Activated naive CD4-positive, alpha-beta T cell treated with anti-CD3 and anti-CD28 coated beads, Interleukin-2, amount 50 U/mL, for 24 hours (primary cell): Measurements from ENCODE around the gene GRAP.

Experiments used
- H3K27ac Mint-ChIP-seq: one replicate; pipeline ENCODE4 v1.8.0; 2021; ENCODE audit warnings: mild to moderate bottlenecking, mixed read lengths
- H3K27me3 Mint-ChIP-seq: one replicate; pipeline ENCODE4 v1.8.0; 2021; ENCODE audit warnings: mixed read lengths
- H3K36me3 Mint-ChIP-seq: one replicate; pipeline ENCODE4 v1.8.0; 2021; ENCODE audit warnings: mixed read lengths
- H3K4me1 Mint-ChIP-seq: one replicate; pipeline ENCODE4 v1.8.0; 2021; ENCODE audit warnings: mixed read lengths
- H3K4me3 Mint-ChIP-seq: one replicate; pipeline ENCODE4 v1.8.0; 2021; ENCODE audit warnings: mild to moderate bottlenecking, mixed read lengths
- H3K9me3 Mint-ChIP-seq: one replicate; pipeline ENCODE4 v1.8.0; 2021; ENCODE audit warnings: mixed read lengths

Gene GRAP

GRCh38 chr17:18987862-18988545, 58.8 kb downstream of the GRAP start:
- H3K4me3 Mint-ChIP-seq: no peak overlapping the region
- peaks cover 4% of the 10 kb centered on the region for H3K36me3 Mint-ChIP-seq
- H3K4me1 Mint-ChIP-seq: peaks cover 6% of the 10 kb centered on the region
- H3K27me3 Mint-ChIP-seq: no peaks in the 10 kb centered on the region
- H3K9me3 Mint-ChIP-seq: no peaks in the 10 kb centered on the region
- H3K27ac Mint-ChIP-seq: no peak overlapping the region

- peaks cover 4% of the 10 kb centered on the region for H3K36me3 Mint-ChIP-seq
- no peaks in the 10 kb centered on the region for H3K4me1 Mint-ChIP-seq
- no peaks in the 10 kb centered on the region for H3K9me3 Mint-ChIP-seq
- H3K27ac Mint-ChIP-seq: no peak overlapping the region
- H3K27me3 Mint-ChIP-seq: no peaks in the 10 kb centered on the region
- no peak overlapping the region for H3K4me3 Mint-ChIP-seq
Measured at GRCh38 chr17:18987230-18987610, 59.5 kb downstream of the GRAP start.

DNA sequence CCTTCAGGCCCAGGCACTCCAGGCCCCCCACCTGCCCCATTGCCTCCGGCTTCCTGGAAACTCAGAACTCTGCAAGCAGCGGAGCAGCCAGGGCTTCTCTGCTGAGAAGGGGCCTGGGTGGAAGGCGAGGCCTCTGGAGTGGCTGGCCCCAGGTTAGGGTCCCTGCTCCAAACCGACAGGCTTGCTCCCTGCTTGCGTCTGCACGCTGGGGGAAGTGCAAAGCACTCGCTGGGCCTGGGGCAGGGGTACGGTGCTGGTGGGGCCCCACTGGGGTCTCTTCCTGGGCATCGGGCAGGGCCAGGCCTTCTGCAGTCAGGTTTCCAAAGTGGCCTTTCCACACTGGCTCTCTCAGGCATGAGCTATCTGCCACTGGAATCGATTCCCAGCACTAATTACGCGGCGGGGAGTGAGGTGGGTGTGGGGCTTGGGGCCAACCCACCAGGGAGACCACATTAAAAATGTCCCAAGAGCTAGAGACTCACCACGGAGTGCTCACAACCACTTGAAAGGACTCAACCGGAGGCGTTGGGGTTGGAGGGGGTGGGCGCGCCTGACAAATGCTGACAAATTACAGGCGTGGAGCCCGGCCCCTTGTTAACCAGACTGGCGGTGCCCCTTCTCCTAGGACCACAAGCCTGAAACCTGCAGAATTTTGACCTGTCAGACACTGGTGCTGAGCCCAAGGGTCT, 60.1 kb downstream of the GRAP start:
- H3K4me3 Mint-ChIP-seq: no peak overlapping the region
- peaks cover 4% of the 10 kb centered on the region for H3K36me3 Mint-ChIP-seq
- H3K9me3 Mint-ChIP-seq: no peaks in the 10 kb centered on the region
- H3K4me1 Mint-ChIP-seq: no peaks in the 10 kb centered on the region
- H3K27ac Mint-ChIP-seq: no peak overlapping the region
- H3K27me3 Mint-ChIP-seq: no peaks in the 10 kb centered on the region

DNA sequence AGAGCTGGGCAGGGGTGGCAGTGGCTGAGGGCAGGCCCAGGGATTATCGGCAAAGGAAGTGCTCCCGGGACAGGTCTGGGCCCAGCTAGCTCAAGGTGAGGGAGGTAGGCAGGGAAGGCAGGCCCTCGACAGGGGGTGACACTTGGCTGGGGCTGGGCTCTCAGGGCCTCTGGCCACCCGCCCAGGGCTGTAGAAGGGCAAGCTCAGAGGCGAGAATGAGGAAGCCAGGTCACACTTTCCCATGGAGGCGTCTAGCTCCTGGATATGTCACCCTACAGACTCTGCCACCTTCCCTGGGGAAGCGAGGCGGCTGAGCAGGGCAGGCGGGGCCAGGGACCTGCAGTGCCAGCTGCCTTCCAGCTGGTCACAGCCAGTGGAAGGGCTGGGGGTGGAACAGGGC, 61.3 kb downstream of the GRAP start:
- Mint-ChIP-seq H3K27ac (no peak overlapping the region), H3K36me3 (peaks cover 4% of the 10 kb centered on the region), H3K4me3 (no peak overlapping the region), H3K9me3 (no peaks in the 10 kb centered on the region), H3K27me3 (no peaks in the 10 kb centered on the region), H3K4me1 (no peaks in the 10 kb centered on the region)

GRCh38 chr17:18984273-18985114, 62.3 kb downstream of the GRAP start:
- Mint-ChIP-seq H3K4me3 (no peak overlapping the region), H3K27me3 (no peaks in the 10 kb centered on the region), H3K27ac (no peak overlapping the region), H3K9me3 (no peaks in the 10 kb centered on the region), H3K36me3 (peaks cover 4% of the 10 kb centered on the region), H3K4me1 (no peaks in the 10 kb centered on the region)

- no peak overlapping the region for H3K4me3 Mint-ChIP-seq
- H3K27ac Mint-ChIP-seq: peak overlapping the region; percentile 23
- H3K36me3 Mint-ChIP-seq: peaks cover 3% of the 10 kb centered on the region
- H3K4me1 Mint-ChIP-seq: no peaks in the 10 kb centered on the region
- H3K9me3 Mint-ChIP-seq: no peaks in the 10 kb centered on the region
- no peaks in the 10 kb centered on the region for H3K27me3 Mint-ChIP-seq
Measured at GRCh38 chr17:18981642-18982424, 64.9 kb downstream of the GRAP start.

GRCh38 chr17:18981335-18981641, 65.5 kb downstream of the GRAP start:
- Mint-ChIP-seq H3K9me3 (no peaks in the 10 kb centered on the region), H3K4me1 (no peaks in the 10 kb centered on the region), H3K36me3 (peaks cover 4% of the 10 kb centered on the region), H3K27me3 (no peaks in the 10 kb centered on the region), H3K4me3 (no peak overlapping the region), H3K27ac (no peak overlapping the region)

GRCh38 chr17:18980682-18981334, 65.9 kb downstream of the GRAP start:
- Mint-ChIP-seq H3K36me3 (peaks cover 1% of the 10 kb centered on the region), H3K27ac (no peak overlapping the region), H3K9me3 (no peaks in the 10 kb centered on the region), H3K4me3 (no peak overlapping the region), H3K27me3 (no peaks in the 10 kb centered on the region), H3K4me1 (no peaks in the 10 kb centered on the region)

- Mint-ChIP-seq H3K27ac (no peak overlapping the region), H3K36me3 (peaks cover 1% of the 10 kb centered on the region), H3K4me3 (no peak overlapping the region), H3K27me3 (no peaks in the 10 kb centered on the region), H3K9me3 (no peaks in the 10 kb centered on the region), H3K4me1 (peaks cover 8% of the 10 kb centered on the region)
Measured at GRCh38 chr17:18978655-18979054, 68.1 kb downstream of the GRAP start.

- Mint-ChIP-seq H3K9me3 (no peaks in the 10 kb centered on the region), H3K36me3 (peaks cover 3% of the 10 kb centered on the region), H3K27me3 (no peaks in the 10 kb centered on the region), H3K27ac (no peak overlapping the region), H3K4me1 (peaks cover 8% of the 10 kb centered on the region), H3K4me3 (no peak overlapping the region)
Measured at GRCh38 chr17:18978050-18978449, 68.7 kb downstream of the GRAP start.

DNA sequence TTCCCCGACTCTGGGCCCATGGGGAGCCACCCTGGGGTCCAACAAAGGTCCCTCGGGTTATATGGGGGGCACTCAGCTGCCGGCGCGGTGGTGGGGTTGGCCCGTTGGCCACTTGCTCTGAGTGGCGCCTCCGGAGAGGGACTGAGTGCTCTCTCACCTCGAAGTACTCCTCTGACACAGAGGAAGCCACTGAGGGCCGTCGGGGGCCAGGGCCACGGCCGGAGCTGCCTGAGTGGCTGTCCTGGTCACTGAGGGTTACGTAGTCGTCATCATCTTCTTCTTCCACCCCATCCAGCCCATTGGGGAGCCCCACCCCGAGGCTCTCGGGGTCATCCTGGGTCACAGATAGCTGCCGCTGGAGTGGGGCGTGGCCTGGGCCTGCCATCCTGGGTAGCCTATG, 69.1 kb downstream of the GRAP start:
- H3K27ac Mint-ChIP-seq: no peak overlapping the region
- H3K4me1 Mint-ChIP-seq: peaks cover 8% of the 10 kb centered on the region
- peaks cover 3% of the 10 kb centered on the region for H3K36me3 Mint-ChIP-seq
- H3K9me3 Mint-ChIP-seq: no peaks in the 10 kb centered on the region
- no peaks in the 10 kb centered on the region for H3K27me3 Mint-ChIP-seq
- H3K4me3 Mint-ChIP-seq: no peak overlapping the region

- no peak overlapping the region for H3K27ac Mint-ChIP-seq
- H3K36me3 Mint-ChIP-seq: peaks cover 3% of the 10 kb centered on the region
- H3K9me3 Mint-ChIP-seq: no peaks in the 10 kb centered on the region
- peaks cover 8% of the 10 kb centered on the region for H3K4me1 Mint-ChIP-seq
- no peaks in the 10 kb centered on the region for H3K27me3 Mint-ChIP-seq
- no peak overlapping the region for H3K4me3 Mint-ChIP-seq
Measured at GRCh38 chr17:18977021-18977420, 69.7 kb downstream of the GRAP start.

DNA sequence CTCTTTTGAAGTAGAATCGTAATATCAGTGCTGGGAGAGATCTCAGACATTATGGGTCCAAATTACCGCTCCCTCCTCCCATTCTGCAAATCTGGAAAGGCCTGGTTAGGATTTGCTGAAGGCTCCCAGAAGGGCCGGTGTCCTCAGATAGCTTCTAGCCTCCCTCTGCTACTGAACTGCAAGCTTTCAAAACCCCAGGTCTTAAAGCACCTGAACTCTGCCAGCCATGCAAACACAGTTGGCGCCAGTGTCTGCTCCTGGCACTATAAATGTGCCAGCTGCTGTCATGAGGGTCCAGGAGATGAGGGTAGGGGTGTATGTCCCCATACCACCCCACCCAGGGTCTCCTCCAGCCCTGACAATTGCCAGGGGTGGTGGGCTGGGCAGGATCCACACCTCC, 70.6 kb downstream of the GRAP start:
- H3K36me3 Mint-ChIP-seq: peaks cover 3% of the 10 kb centered on the region
- H3K9me3 Mint-ChIP-seq: no peaks in the 10 kb centered on the region
- no peak overlapping the region for H3K4me3 Mint-ChIP-seq
- peaks cover 8% of the 10 kb centered on the region for H3K4me1 Mint-ChIP-seq
- H3K27me3 Mint-ChIP-seq: no peaks in the 10 kb centered on the region
- no peak overlapping the region for H3K27ac Mint-ChIP-seq

GRCh38 chr17:18975597-18975996, 71.2 kb downstream of the GRAP start:
- peaks cover 3% of the 10 kb centered on the region for H3K36me3 Mint-ChIP-seq
- no peak overlapping the region for H3K4me3 Mint-ChIP-seq
- no peak overlapping the region for H3K27ac Mint-ChIP-seq
- H3K4me1 Mint-ChIP-seq: peaks cover 8% of the 10 kb centered on the region
- H3K9me3 Mint-ChIP-seq: no peaks in the 10 kb centered on the region
- no peaks in the 10 kb centered on the region for H3K27me3 Mint-ChIP-seq
